ENCODE results near the gene CCDC61. TPM values are rescaled to one million over a fixed set of nuclear protein-coding genes. Genes with fewer than 3 reads are reported as not detected.
A peak's percentile ranks its signal among the peaks of the same experiment; 100 is the strongest.

CCDC61 gene
- total and polyA plus RNA-seq, 12 donors = 6.6 to 11.6 (median 8.3) TPM

DNA sequence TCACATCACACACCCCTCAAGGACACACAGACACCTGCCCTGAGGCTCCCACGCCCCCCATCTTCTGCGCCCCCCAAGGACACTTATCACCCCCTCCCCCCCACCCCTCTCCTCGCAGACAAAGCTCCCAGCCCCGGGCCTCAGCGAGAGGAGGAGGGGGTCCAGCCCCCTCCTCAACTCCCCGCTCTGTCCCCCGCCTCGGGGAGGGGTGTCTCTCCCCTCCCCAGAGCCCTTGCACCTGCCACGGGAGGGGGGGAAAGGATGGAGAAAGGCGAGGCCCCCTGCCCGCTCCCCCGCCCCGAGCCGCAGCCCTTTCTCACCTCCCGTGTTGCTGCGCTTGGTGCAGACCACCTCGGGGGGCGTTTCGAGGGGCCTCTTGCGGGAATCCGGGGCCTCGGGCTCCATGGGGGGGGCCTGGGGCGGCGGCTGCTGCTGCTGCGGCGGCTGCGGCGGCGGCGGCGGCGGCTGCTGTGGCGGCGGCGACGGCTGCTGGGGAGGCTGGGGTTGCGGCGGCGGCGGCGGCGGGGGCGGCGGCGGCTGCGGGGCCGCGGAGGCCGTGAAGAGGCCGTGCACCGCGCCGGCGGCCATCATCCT lies 22.2 kb upstream of the CCDC61 start:
- Histone ChIP-seq H3K4me1 (peaks cover 0 to 25% (median 12%) of the 10 kb centered on the region in 9 donors), H3K36me3 (peaks cover 0 to 2% (median 0%) of the 10 kb centered on the region in 9 donors), H3K4me3 (peak overlapping the region; percentile 25 to 63 (median 52)), H3K9me3 (no peaks in the 10 kb centered on the region), H3K27me3 (peaks cover 0 to 75% (median 59%) of the 10 kb centered on the region in 7 donors), H3K27ac (peak overlapping the region; percentile 58 to 93 (median 81))
- intact Hi-C loops (cut with DNase I) = loop anchor here in 1 of 10 donors (1.0 kb wide), 1 partner anchor 17 kb away; no protein-coding TSS in a partner anchor
- TF ChIP-seq, protein P1, sequence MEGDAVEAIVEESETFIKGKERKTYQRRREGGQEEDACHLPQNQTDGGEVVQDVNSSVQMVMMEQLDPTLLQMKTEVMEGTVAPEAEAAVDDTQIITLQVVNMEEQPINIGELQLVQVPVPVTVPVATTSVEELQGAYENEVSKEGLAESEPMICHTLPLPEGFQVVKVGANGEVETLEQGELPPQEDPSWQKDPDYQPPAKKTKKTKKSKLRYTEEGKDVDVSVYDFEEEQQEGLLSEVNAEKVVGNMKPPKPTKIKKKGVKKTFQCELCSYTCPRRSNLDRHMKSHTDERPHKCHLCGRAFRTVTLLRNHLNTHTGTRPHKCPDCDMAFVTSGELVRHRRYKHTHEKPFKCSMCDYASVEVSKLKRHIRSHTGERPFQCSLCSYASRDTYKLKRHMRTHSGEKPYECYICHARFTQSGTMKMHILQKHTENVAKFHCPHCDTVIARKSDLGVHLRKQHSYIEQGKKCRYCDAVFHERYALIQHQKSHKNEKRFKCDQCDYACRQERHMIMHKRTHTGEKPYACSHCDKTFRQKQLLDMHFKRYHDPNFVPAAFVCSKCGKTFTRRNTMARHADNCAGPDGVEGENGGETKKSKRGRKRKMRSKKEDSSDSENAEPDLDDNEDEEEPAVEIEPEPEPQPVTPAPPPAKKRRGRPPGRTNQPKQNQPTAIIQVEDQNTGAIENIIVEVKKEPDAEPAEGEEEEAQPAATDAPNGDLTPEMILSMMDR (IDR thresholded peaks at IDR 0.05) = no peak
- 1 to 2% methylated on average over 32 to 51 of the region's 54 CpGs for WGBS, 2 donors
- DNase-seq = no peak
- ATAC-seq = no peak

DNA sequence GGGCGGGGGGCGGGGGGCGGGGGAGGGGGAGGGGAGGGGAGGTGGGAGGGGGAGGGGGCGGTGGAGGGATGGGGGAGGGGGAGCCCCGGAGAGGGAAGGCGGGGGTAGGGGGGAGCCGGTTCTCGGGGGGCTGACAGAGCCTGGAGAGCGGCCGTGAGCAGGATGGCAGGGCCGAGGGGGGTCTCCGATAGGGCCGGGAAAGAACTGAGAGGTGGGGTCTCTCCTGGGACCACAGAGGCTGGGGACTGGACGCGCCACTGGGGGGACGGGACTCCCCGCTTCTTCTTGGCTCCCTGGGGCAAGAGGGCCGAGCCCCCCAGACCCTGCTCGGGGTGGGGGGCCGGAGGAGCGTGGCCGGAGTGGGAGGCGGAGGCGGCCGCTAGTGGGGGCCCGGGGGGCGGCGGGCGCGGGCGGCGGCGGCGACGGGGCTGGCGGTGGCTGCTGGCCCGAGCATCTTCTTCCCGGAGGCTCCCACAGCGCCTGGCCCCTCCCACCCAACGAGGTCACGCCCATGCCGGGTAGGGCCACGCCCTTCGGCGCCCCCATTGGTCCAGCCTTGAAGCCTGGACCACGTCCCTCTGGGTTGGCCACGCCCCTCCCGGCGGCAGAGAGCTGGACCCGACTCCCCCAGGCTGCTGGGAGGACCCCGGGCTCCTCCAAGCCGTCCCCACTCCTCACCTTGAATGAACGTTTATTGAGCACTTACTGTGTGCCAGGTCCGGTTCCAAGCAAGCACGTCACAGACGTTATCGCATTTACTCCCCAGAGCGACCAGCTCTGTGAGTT lies 21.5 kb upstream of the CCDC61 start, which contains the start of gene NOVA2:
TSS of gene NOVA2 (minus strand) at position 313 of the 786 bp plus-strand sequence. CDS start 514 bp downstream, outside the sequence.
- Histone ChIP-seq H3K4me1 (peaks cover 0 to 25% (median 12%) of the 10 kb centered on the region in 9 donors), H3K27ac (peak within 1 kb of the TSS; percentile 58 to 93 (median 82)), H3K36me3 (peaks cover 0 to 2% (median 0%) of the 10 kb centered on the region in 9 donors), H3K9me3 (no peaks in the 10 kb centered on the region), H3K27me3 (peaks cover 0 to 74% (median 59%) of the 10 kb centered on the region in 7 donors), H3K4me3 (peak within 1 kb of the TSS; percentile 25 to 63 (median 52))
- DNase-seq (peak; percentile 83 to 84), ATAC-seq (peak; percentile 78 to 87 (median 82))
- intact Hi-C loops (cut with DNase I) = no loop called here
- 4% methylated on average over 34 to 55 of the region's 58 CpGs for WGBS, 2 donors
- TF ChIP-seq, protein P1 (IDR thresholded peaks at IDR 0.05) = peak in 2 of 9 donors; percentile 6 to 14

DNA sequence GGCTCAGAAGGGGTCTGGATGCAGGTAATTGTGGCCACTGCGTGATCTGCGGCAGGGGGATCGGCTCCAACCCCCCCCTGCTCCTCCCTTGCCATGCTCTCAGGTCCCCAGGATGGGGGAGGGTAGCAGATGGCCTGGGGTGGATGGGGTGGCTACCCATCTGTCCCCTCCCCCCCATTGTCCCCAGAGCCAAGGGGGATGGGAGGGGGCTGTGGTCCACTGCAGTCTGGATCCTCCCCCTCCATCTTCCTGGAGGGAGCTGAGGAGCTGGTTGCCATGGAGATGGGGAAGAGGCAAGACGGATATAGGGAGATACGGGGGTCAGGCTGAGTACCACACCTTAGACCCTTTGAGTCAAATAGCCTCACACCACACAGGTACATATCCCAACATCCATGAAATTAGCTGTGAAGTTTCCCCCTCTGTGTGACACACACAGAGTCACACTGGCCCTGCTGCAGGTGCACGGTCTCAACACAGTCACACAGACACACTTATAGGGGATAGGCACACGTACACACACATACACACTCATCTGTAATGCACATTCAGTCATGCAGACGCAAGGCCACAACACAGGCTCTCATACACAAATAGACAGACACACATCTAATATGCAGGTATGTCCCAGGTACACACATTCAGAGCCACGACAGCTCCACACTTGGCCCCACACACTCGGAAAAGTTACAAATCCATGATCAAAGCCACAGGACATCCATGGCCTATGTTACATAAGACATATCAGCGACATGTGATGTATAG lies 19.8 kb upstream of the CCDC61 start:
- 74 to 75% methylated on average over 11 of the region's 11 CpGs for WGBS, 2 donors
- Histone ChIP-seq H3K27ac (no peak overlapping the region), H3K9me3 (no peaks in the 10 kb centered on the region), H3K4me3 (no peak overlapping the region), H3K36me3 (no peaks in the 10 kb centered on the region), H3K4me1 (peaks cover 0 to 14% (median 6%) of the 10 kb centered on the region in 9 donors), H3K27me3 (peaks cover 0 to 64% (median 53%) of the 10 kb centered on the region in 7 donors)
- intact Hi-C loops (cut with DNase I) = loop anchor here in 1 of 10 donors (2.0 kb wide), 1 partner anchor 53 kb away; no protein-coding TSS in a partner anchor
- ATAC-seq (no peak), DNase-seq (no peak)
- TF ChIP-seq, protein P1 (IDR thresholded peaks at IDR 0.05) = no peak

DNA sequence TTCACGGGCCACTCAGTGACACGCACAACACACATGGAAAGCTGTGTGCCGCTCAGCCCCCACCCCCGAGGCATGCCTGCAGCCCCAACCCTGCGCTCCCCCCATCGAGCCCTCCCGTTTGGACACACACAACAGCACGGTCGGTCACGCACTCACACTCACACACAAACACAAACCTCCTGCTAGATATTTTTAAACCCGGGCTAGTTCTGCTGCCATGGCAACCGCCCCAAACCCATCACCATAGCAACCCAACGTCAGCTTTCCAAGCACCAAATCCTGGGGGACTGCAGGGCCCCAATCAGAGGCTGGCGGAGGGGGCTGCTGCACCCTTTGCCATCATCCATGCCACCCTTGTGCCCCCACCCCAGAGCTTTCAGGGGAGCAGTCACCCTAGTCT lies 19.1 kb upstream of the CCDC61 start:
- WGBS, 2 donors = 40 to 43% methylated on average over 14 of the region's 14 CpGs
- H3K27ac ChIP-seq = no peak overlapping the region
- no peak overlapping the region for H3K4me3 ChIP-seq
- TF ChIP-seq, protein P1 (IDR thresholded peaks at IDR 0.05) = no peak
- peaks cover 0 to 9% (median 1%) of the 10 kb centered on the region in 9 donors for H3K4me1 ChIP-seq
- ATAC-seq (no peak), DNase-seq (no peak)
- no peaks in the 10 kb centered on the region for H3K36me3 ChIP-seq
- H3K9me3 ChIP-seq = no peaks in the 10 kb centered on the region
- intact Hi-C loops (cut with DNase I) = loop anchor here in 1 of 10 donors (2.0 kb wide), 1 partner anchor 53 kb away; no protein-coding TSS in a partner anchor
- H3K27me3 ChIP-seq = peaks cover 0 to 58% (median 46%) of the 10 kb centered on the region in 7 donors

All from heart right ventricle (tissue), 16 donors.